Activated CD4-positive, alpha-beta T cell treated with anti-CD3 and anti-CD28 coated beads, Interleukin-2, Interleukin-6, amounts not matched to agents 100 ng/mL and 50 ng/mL, durations not matched to agents 16 hours and 8 hours (primary cell): ENCODE measurements around the gene AOPEP.
"Not testable (repeated sequence)": the region's sequence is repeated elsewhere in the genome, so short reads cannot be mapped to it uniquely, and the experiment has no call there.

Experiments used
- DNase-seq: peaks from one replicate; pipeline ENCODE4 v3.0.0-alpha.2; 2020

Gene AOPEP

DNA sequence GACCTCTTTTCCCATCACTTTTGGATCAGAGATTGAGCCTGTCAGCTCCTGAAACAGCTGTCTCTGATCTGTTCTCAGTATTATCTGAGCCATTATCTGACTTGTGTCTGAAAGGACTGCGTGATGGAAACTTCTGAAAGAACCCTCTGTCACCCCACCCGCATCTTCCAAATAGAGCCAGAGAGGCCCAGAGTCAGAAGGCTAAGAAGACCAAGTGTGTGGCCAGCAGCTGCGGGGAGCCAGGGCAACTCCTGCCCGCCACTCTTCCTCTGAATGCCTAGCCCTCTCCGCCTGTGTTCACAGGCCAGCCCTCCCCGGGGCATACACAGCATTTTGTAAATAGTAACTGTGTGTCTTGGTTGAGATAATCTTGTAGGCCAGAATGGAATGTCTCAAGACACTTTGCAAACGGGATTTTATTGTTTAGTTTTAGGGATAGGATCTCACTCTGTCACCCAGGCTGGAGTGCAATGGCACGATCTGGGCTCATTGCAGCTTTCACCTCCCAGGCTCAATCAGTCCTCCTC, 92.7 kb downstream of the AOPEP start:
- DNase-seq = no peak

DNA sequence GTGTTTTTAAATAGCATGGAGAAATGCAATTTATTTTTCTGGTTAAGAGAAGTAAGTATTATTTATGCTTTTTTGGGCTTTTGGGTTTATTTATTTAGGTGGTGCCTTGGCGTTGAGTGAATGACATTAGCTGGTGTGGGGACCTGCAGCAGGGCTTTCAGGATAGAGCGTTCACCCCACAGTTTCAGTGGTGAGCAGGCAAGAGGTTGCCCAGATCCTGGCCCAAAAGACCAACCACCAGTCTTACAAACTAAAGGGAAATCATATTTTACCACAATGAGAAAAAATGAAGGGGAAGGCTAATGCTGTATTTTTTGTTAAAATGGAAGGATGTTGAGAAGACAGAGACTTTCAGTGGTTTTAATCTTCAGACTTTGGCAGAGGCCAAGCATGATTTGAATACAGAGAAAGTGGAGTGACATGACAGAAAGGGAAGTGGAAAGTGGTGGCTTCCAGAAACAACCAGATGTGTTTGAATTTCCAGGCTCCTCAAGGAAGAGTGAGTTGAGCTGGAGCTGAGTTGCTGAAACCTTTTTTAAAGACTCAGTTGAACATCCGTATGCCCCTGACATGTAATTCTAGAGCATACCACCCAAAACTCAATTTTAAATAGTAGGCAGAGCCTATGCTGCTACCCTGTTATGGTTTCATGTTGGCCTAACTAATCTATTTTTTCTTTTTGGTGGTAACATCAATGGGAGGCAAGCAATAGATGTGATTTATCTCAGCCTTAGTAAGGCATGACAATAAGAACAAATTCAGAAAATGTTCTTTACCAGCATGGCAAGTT, 94.8 kb downstream of the AOPEP start:
- DNase-seq = no peak

DNA sequence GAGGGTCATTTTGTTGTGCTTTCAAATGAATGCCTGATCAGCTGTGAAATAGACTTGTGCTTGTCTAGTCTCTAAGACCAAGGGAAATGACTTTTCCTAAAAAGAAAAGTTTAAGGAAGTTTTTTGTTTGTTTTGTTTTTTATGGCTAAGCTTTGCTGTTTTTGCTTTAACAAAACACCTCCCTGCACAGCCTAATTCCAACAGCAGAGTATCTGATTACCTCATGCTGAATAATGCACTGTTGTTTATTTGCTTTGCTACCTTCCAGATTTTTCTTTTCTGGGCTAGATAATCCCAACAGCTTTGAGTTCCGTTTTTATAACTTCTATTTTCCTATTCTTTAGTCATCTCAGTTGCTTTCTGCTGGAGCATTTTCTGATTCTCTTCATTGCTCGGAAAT, 95.8 kb downstream of the AOPEP start:
- DNase-seq = no peak

DNA sequence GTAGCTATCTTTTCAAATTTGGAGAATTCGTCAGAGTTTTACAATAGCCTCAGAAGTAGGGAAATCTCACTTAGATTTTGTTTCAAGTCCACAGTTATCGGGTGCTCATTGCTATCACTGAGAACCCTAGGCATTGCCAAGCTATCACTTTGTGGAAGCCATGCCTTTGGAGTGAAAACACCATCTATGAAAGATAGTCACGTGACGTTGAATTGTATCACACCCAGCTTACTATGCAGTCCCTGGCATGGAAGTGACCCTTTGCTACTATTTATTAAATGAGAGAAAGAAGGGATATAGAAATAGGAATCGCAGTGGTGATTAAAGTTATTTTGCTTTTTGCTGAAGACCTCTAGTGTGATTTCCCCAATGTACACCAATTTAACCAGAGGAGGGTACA, 97.2 kb downstream of the AOPEP start:
- no peak for DNase-seq

DNA sequence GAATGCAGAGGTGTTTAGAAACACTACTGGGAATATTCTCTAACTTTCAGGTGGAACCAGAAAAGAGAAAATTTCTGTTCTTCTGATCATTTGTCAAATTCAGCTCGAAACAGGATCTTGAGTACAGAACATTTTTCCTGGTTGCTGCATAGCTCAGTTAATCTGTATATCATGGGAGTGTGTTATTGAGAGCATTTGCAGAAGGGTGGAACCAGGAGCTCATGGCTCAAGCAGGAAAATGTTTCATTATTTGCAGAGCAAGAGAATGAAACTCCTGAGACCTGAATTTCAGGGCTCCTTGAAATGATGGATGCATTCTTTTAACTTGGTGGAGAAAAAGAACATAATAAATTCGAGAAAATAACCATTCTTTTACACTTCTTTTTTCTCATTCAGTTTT, 97.9 kb downstream of the AOPEP start:
- no peak for DNase-seq

DNA sequence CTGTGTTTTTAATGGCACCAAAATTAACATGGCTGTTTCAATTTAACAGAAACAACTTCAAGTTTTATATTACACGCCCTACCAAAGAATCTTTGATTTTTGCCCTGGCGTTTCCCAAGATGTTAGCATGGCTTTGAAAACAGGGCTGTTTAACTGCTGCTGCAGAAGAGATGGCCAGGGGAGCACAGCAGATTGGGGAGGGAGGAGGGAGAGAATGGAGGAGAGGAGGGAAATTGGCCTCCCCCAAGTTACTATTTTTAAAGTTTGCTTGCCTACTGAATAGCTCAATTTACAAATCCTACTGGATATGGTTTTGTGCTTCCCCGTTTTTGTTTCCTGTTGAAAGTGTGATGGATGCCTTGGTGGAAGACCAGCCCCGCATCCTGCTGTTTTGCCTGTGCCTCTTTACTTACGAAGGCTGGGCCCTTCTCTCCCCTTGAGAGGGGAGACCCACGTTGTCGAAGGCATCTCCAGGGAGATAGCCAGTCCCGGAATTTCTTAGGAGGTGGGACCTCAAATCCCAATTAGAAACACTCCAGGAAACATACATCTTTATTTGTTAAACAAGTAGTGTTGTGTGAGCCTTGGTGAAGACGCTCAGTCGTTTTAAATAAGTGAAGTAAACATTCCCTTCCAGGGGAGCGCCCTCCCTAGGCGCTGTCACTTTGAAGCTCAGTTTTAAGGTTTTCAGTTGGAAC, 98.6 kb downstream of the AOPEP start:
- no peak for DNase-seq

DNA sequence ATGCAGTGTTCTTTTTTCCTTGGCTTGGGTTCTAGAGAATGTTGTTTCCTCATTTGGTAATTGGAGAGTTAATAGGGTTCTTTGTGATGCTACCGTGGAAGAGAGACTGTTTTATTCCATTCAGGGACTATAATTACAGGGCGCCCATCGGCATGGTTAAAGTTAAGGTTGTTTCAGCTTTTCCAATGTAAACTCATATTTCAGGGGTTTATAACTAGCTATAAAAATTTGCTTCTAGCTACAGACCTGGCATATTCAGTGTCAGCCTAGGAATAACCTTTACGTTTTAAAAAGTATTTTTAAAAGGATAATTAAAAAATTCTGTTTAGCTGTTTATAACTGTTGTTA, 99.1 kb downstream of the AOPEP start:
- no peak for DNase-seq

DNA sequence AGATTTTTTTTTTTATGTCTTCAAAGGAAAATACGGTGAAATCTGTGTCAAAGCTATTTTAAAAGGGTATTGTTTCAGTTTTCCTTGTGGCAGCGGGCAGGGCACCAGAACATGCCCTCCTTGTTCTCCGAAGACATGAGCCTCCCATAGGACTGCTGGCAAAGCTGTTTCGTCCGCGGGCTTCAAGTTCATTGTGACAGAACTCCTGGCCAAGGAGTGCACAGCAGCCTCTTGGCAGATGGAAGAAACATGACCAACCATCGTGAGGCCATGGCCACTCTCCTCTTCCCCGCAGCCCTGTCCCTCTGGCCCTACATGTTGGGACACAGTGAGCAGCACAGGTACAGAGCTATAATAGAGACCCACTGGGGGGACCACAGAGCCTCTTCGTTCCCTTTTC, 99.5 kb downstream of the AOPEP start:
- no peak for DNase-seq

DNA sequence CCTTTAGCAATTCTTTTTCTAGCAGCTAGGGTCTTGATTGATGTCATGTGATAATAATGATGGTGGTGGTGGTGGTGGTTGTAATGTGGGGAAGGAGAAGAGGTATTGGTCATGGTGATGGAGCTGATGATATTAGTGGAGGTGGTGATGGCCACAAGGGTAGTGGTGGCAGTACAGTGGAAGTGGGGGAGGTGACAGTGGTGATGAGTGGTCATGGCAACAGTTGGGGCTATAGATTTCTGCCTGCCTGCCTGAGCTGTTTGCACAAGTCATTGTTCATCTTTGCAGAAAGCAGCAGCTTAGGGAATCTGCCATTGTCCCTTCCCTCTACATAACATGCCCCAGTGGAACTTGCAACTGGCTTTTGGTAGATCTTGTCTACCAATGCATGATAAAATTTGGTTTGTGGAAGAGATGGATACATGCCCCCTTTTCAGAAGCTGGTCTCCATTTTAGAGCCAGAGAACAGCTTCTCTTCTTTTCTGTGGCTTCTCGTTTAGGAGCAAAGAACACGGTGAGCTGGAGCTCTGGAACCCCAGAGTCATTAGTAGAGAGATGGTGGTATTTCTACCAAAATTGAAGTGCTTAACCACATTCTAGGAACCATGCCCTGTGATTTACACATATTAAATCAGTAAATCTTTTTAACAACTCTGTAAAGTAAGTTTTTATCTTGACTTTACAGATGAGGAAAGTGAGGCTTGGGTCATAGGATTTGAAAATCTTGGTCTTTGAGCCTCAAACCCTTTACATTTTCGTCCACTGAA, 100.3 kb downstream of the AOPEP start:
- no peak for DNase-seq

DNA sequence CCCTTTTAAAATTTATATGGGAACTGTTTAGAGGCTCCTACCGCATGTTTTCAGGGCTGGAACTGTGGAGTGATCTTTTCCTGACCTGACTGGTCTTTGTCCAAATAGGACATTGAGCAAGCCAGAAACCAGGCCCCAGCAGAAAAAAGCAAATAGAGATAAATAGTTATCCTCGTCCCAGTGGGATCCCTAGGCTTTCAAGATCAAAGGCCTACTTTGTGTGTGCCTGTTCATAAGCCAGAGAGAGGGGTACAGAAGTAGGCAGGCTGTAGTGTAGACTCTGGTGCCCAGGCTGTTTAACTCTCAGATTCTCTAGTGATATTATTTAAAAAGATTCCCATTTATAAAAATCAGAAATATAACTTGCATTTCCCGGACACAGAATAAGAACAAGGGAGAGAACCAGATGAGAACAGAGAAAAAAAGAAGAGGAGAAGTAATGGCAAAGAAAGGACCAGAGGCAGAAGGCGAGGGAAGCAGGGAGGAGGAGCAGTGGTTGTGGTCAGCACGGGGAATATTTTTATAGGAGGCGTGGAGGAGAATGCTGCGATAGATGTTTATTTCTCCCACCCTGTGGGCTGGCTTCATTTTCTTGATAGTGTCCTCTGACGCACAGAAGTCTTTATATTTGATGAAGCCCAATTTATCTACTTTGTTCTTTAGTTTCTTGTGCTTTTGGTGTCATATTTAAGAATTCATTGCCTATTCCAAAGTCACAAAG, 101.2 kb downstream of the AOPEP start:
- DNase-seq = no peak

DNA sequence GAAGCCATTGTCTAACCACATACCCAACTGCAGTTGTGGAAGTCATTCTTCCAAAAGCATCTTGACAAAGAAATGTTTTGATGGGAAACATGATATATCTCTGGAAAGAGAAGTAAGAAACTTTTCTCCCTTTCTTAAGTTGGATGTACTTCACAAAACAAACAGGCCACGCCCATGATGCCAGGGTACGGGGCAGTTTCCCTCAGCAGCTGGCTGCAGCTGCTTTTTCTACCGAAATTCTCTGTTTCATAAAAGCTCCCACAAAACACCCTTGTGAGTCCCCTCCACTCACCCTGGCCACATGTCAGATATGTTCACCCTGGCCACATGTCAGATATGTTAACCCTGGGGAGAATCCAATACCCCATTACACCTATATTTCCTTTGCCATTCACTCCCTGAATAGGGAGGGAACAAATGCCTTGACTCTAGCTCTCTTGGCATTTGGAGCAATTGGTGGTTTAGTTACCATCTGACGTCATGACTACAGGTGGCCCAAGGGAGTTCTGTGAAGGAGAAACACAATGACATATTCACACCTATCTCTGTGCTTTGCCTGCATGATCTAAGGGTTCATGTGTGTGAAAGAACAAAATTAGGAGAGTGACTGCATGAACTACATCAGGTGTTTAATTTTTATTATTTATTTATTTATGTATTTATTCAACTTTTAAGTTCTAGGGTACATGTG, 103.0 kb downstream of the AOPEP start:
- no peak for DNase-seq

DNA sequence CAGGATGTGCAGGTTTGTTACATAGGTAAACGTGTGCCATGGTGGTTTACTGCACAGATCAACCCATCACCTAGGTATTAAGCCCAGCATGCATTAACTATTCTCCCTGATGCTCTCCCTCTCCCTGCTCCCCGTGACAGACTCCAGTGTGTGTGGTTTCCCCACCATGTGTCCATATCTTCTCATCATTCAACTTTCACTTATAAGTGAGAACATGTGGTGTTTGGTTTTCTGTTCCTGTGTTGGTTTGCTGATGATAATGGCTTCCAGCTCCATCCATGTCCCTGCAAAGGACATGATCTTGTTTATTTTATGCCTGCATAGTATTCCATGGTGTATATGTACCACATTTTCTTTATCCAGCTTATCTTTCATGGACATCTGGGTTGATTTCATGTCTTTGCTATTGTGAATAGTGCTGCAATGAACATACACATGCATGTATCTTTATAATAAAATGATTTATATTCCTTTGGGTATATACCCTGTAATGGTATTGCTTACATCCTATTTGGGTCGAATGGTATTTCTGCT, 103.6 kb downstream of the AOPEP start:
- not testable (repeated sequence) for DNase-seq

DNA sequence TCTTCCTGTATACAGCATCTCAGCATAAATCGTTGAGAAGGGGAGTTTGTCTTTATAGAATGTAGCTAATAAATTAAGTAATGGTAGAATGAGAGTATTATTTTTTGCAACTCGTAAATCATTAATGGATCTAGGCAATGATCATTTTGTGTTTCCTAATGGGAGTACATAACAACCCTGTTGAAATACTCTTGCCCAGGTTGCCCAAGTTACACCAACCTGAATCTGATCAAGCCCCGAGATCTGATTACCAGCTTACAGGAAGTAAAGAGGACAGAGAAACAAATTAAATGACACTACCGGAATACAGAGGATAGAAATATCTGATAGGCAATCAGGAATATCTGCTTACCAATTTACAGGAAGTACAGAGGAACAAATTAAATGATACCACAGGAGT, 107.3 kb downstream of the AOPEP start:
- no peak for DNase-seq

DNA sequence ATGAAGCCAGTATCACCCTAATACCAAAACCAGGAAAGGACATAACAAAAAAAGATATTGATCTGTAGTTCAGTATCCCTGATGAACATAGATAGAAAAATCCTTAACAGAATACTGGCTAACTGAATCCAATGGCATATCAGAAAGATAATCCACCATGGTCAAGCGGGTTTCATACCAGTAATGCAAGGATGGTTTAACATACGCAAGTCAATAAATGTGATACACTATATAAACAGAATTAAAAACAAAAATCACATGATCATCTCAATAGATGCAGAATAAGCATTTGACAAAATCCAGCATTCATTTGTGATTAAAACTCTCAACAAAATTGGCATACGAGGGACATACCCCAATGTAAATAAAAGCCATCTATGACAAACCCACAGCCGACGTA, 110.9 kb downstream of the AOPEP start:
- DNase-seq = no peak

DNA sequence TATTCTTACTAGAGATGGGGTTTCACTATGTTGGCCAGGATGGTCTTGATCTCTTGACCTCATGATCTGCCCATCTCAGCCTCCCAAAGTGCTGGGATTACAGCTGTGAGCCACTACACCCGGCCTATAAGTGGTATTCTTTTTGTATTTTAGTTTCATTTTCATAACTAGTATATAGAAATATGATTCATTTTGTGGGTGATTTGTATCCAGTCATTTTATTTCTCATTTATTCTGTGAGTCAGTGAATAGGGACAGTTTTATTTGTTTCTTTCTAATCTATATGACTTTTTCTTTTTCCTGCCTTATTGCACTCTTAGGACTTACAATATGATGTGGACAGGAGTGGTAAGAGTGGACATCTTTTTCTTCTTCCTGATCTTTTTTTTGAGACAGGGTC, 112.9 kb downstream of the AOPEP start:
- DNase-seq = peak; percentile 15

DNA sequence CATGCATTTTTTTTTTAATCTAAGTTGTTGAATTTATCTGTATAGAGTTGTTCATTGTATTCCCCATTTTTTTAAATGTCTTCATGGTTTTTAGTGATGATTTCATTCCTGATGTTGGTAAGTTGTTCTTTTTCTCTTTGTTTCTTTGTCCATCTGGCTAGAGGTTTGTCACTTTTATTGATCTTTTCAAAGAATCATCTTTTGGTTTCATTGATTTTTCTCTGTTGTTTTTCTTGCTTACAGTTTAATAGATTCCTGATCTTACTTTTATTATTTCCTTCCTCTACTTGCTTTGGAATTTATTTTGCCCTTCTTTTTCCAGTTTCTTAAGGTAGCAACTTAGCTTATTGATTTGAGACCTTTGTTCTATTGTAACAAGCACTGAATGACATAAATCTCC, 114.2 kb downstream of the AOPEP start:
- DNase-seq = no peak

DNA sequence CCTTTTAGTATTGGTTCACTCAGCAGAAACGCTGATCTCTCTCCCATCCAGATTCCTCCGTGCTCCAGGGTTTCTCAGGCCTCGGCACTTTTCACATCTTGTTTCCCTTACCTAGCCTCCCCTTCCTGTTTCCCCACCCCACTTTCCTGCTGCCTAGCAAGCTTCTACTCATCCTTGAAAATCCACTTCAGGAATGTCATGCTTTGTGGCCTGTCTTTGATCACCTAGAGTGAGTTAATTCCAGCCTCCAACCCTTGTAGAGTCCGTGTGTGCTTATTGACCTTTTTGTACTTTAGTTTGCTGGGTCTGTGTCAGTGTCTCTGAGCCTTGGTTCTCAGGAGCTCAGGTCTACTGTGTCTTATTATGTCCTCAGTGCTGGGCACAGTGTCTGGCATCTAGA, 116.6 kb downstream of the AOPEP start:
- DNase-seq = no peak

DNA sequence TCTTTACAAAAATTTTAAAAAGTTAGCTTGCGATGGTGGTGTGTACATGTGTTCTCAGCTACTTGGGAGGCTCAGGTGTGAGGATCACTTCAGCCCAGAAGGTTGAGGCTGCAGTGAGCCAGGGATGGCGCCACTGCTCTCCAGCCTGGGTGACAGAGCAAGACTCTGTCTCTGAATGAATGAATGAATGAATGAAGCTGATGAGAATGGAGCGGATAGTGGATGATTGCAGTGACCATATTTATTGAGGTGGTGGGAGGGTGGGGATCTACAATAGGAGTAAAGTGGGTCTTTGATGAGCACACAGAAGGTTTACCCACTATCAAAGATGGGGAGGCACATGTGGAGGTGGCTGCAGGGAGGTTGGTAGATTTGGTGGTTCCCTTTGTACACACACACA, 120.2 kb downstream of the AOPEP start:
- no peak for DNase-seq

DNA sequence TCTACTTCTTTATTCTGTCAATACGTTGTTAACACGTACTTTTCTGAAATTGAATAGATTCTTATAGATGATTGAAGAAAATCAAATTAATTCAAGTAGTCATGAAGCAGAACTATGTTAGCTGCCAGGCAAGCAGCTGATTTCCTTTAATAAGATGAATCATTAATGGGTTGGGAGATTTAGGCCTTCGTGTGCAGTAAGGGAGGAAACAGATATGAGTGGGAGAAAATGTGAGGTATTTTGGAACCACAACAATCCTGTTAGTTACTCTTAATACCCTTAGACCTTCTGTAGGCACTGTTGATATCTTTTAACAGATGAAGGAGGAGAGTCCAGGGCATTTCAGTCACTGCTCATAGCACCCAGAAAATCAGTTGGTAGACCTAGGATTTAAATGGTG, 121.0 kb downstream of the AOPEP start:
- peak; percentile 20 for DNase-seq

DNA sequence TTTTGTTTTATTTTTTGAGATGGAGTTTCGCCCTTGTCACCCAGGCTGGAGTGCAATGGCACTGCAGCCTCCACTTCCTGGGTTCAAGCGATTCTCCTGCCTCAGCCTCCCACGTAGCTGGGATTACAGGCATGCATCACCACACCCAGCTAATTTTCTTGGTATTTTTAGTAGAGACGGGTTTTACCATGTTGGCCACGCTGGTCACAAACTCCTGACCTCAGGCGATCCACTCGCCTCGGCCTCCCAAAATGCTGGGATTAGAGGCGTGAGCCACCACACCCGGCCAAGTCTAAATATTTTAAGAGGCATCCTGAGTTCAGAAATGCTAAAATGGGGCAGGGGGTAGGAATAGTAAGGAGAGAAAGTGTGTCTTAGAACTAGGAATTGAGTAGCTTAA, 122.3 kb downstream of the AOPEP start:
- not testable (repeated sequence) for DNase-seq

DNA sequence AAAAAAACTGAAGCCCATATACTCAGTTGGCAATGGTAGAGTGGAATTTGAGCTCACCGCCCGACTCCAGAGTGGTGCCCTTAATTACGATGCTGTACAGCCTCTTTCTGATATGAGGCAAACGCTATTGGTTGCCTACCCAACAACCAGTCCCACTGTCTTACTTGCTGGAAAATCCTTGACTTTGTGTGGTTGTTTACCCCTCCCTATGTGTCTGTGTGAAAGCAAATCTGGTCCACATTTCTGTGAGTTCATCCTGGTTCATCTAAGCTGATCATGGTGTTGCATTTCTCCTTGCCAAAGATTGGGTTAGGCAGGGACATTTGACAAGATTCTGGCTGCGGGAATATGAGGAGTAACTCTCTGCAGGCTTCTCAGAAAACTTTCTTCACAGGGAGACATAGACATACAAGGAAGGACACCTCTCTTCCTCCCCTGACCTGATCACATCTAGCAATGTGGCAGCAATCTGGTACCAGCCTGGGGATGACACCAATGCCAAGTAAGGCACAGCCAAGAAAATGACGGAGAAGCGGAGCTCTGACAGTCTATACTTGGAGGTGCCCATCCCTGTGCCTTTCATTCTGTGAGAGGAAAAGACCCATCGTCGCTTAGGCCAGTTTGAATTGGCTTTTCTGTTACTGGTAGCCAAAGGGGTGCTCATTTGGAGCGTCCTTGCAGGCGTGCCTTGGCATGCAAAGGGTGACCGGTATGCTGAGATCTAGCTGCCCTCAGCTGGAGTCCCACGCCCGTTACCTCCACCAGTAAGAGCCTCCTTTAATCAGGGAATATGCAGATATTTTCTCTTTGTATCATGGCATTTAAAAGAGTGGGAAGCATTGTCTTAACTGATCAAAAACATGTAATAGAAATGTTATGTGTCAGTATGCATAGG, 124.3 kb downstream of the AOPEP start:
- no peak for DNase-seq
